Spinal cord (tissue), 10 donors: Measurements from ENCODE around the gene DEFB114. TPM values are rescaled to one million over a fixed set of nuclear protein-coding genes. Genes with fewer than 3 reads are reported as not detected.

Experiments used
- DNase-seq, 6 donors: peaks; one replicate each; pipeline versions ENCODE4 v3.0.0 to v3.0.0-alpha.2; 2013 to 2015; ENCODE audit warnings: low spot score in 6 of 6, low read depth in 4 of 6
- H3K27ac ChIP-seq: one replicate; pipeline ENCODE4 v1.5.1; 2013; ENCODE audit warnings: low read depth, low read length, control low read depth
- H3K27me3 ChIP-seq: one replicate; pipeline ENCODE4 v1.6.1; 2013; ENCODE audit warnings: low read length; ENCODE audit not compliant: control insufficient read depth, insufficient read depth
- H3K36me3 ChIP-seq: one replicate; pipeline ENCODE4 v1.6.1; 2013; ENCODE audit warnings: low read length; ENCODE audit not compliant: control insufficient read depth, insufficient read depth
- H3K4me1 ChIP-seq: one replicate; pipeline ENCODE4 v1.6.1; 2013; ENCODE audit warnings: low read length; ENCODE audit not compliant: control insufficient read depth, insufficient read depth
- H3K4me3 ChIP-seq: one replicate; pipeline ENCODE4 v1.5.1; 2013; ENCODE audit warnings: low read depth, low read length, control low read depth
- H3K9me3 ChIP-seq: one replicate; pipeline ENCODE4 v1.6.1; 2013; ENCODE audit warnings: low read length; ENCODE audit not compliant: control insufficient read depth, insufficient read depth
- WGBS: methylation state at CpG from one replicate; pipeline ENCODE4 v1.1.5; 2013; ENCODE audit warnings: missing lambda C conversion rate; ENCODE audit not compliant: insufficient coverage; 5-methylcytosine and 5-hydroxymethylcytosine counted together
- polyA plus RNA-seq, 2 donors: library from polyadenylated mRNA; unstranded; fragments of 120-200 nt; gene quantifications; one replicate each; pipeline ENCODE4 v1.2.1, GENCODE V29; 2013; ENCODE audit not compliant: insufficient read length in 2 of 2
- total RNA-seq, 2 donors: library from RNA; depleted of rRNA in 1 of 2; stranded (reverse); fragments of 120-200 nt in 1 of 2; fragments of >200 nt in 1 of 2; gene quantifications; one replicate each; pipeline versions ENCODE4 v1.2.3 to v1.2.4, GENCODE V29; 2013 to 2014
- donor health status: healthy.

Gene DEFB114
- total and polyA plus RNA-seq, 4 donors, result not detected

DNA sequence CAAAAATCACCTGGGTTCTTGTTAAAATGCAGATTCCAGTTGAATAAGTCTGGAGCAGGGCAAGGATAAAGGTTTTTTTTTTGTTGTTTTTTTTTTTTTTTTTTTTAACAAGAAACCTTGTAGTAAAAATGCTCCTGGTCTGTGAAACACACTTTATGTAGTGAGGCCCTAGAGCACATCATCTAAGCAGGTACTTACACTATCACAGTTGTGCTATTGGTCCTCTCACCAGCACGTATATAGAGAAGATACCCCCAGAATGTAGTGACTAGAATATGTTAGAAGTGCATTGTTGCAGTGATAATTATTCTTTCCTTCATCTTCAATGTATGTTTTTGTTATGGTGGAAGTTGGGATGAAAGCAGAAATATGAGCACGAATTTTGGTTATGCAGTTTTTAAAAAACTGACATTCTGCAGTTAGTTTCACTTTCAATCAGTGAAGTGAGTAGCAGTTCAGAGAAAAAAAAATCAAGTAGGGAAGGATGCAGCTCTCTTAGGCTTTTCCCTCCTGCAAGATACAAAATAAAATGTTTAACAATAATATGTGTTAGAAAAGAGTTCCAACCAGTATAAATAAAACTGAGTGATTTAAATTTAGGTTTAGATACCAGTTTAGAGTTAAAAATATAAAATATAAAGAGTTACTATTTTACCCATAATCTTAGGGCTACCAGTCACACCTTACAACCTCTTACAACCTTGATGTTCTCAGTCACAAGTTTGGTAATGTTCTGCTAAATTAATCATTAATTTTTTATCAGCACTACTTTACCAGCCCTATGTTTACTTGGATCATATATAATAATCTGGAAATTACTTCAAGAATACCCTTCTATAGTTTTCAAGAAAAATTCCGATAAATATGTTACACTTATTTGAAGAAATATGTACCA is 14.6 kb upstream of the DEFB114 start:
- H3K27me3 ChIP-seq, result no peaks in the 10 kb centered on the region
- H3K4me1 ChIP-seq, result no peaks in the 10 kb centered on the region
- WGBS, result no CpG with 5 or more reads among the region's 3 CpGs
- H3K9me3 ChIP-seq, result no peaks in the 10 kb centered on the region
- no peak overlapping the region for H3K27ac ChIP-seq
- no peaks in the 10 kb centered on the region for H3K36me3 ChIP-seq
- no peak for DNase-seq
- H3K4me3 ChIP-seq, result no peak overlapping the region

GRCh38 chr6:49969605-49970004 is 5.6 kb upstream of the DEFB114 start, which contains the start of gene DEFB113:
TSS of gene DEFB113 (minus strand) at chr6:49969625. CDS start at chr6:49969625, 0 bp downstream.
- no CpG with 5 or more reads among the region's 2 CpGs for WGBS
- H3K9me3 ChIP-seq, result no peaks in the 10 kb centered on the region
- no peaks in the 10 kb centered on the region for H3K4me1 ChIP-seq
- no peak within 1 kb of the TSS for H3K4me3 ChIP-seq
- H3K36me3 ChIP-seq, result no peaks in the 10 kb centered on the region
- DNase-seq, result no peak
- no peak within 1 kb of the TSS for H3K27ac ChIP-seq
- no peaks in the 10 kb centered on the region for H3K27me3 ChIP-seq

DNA sequence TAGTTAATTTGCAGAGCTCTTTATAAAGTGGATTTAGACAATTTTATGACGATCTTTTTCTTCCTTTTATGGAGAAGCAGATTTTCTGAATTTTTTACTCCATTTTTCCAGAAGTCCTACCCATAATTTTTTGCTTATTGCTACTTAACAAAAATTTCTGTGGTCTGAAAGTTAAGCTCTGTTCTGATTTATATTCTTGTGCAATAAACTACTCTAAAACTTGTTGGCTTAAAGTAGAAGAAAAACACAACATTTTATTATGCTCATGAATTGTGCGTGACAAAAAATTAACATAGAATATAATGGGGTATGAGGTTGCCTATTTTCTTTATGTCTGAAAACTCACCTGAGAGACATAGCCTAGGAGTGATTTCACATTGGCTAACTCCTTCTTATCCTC is 2.9 kb upstream of the DEFB114 start:
- Histone ChIP-seq H3K27me3 (no peaks in the 10 kb centered on the region), H3K4me1 (no peaks in the 10 kb centered on the region), H3K9me3 (no peaks in the 10 kb centered on the region), H3K27ac (no peak overlapping the region), H3K36me3 (no peaks in the 10 kb centered on the region), H3K4me3 (no peak overlapping the region)
- WGBS, result no CpG with 5 or more reads among the region's 2 CpGs
- DNase-seq, result no peak

- Histone ChIP-seq H3K36me3 (no peaks in the 10 kb centered on the region), H3K27me3 (no peaks in the 10 kb centered on the region), H3K4me1 (no peaks in the 10 kb centered on the region), H3K9me3 (no peaks in the 10 kb centered on the region), H3K4me3 (no peak overlapping the region), H3K27ac (no peak overlapping the region)
- no CpG with 5 or more reads among the region's 2 CpGs for WGBS
- DNase-seq, result no peak
These were observed 2.4 kb upstream of the DEFB114 start for GRCh38 chr6:49966334-49966733.

DNA sequence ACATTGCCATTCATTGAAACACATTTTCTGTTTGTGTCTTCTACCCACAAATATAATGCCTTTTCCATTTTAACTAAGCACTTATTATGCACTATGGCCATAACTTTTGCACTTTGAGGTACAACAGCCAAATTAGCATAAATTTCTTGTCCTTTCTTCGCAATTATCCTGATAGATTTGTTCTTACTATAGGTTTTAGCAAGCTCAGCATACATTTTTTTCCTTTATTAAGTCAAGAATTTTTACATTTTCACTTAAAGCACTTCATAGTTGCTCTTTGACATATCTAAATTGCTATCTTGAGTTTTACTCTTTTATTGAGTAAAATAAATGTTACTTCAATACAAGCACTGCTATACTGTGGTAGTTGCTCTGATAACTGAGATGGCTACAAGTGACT is 5.8 kb downstream of the DEFB114 start:
- WGBS, result no CpG with 5 or more reads among the region's 1 CpG
- Histone ChIP-seq H3K27me3 (no peaks in the 10 kb centered on the region), H3K27ac (no peak overlapping the region), H3K36me3 (no peaks in the 10 kb centered on the region), H3K4me1 (no peaks in the 10 kb centered on the region), H3K9me3 (no peaks in the 10 kb centered on the region), H3K4me3 (no peak overlapping the region)
- no peak for DNase-seq

- no peaks in the 10 kb centered on the region for H3K4me1 ChIP-seq
- H3K27me3 ChIP-seq, result no peaks in the 10 kb centered on the region
- H3K9me3 ChIP-seq, result no peaks in the 10 kb centered on the region
- H3K4me3 ChIP-seq, result no peak overlapping the region
- no peak overlapping the region for H3K27ac ChIP-seq
- H3K36me3 ChIP-seq, result no peaks in the 10 kb centered on the region
- no peak for DNase-seq
These were observed 8.1 kb downstream of the DEFB114 start for GRCh38 chr6:49955847-49956246.

DNA sequence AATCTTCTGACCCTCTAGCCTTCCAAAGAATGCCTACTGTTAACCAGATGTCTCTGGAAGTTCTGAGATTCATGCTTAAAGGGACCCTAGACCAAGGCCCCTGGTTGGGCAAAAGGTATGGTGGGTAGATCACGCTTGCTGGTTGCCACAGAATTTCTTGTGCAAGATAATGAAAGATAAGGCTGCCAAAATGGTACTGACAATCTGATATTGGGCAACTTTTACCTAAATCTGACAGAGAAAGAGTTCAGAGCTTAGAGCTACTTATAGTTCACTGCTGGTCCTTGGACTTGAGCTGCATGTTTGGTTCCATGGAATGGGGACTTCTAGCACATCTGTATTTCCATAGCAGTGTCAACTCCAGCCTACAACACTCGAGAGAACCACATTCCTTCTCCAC is 12.0 kb downstream of the DEFB114 start:
- no peaks in the 10 kb centered on the region for H3K36me3 ChIP-seq
- WGBS, result 91% methylated on average over 1 of the region's 2 CpGs
- H3K4me1 ChIP-seq, result no peaks in the 10 kb centered on the region
- H3K4me3 ChIP-seq, result no peak overlapping the region
- no peaks in the 10 kb centered on the region for H3K9me3 ChIP-seq
- H3K27ac ChIP-seq, result no peak overlapping the region
- no peak for DNase-seq
- H3K27me3 ChIP-seq, result no peaks in the 10 kb centered on the region

GRCh38 chr6:49950415-49950751 is 13.6 kb downstream of the DEFB114 start:
- DNase-seq, result no peak
- Histone ChIP-seq H3K9me3 (no peaks in the 10 kb centered on the region), H3K4me1 (no peaks in the 10 kb centered on the region), H3K27me3 (no peaks in the 10 kb centered on the region), H3K36me3 (no peaks in the 10 kb centered on the region), H3K4me3 (no peak overlapping the region), H3K27ac (no peak overlapping the region)
- no CpG with 5 or more reads among the region's 2 CpGs for WGBS

- Histone ChIP-seq H3K36me3 (no peaks in the 10 kb centered on the region), H3K4me3 (no peak overlapping the region), H3K27ac (no peak overlapping the region), H3K9me3 (no peaks in the 10 kb centered on the region), H3K27me3 (no peaks in the 10 kb centered on the region), H3K4me1 (no peaks in the 10 kb centered on the region)
- 71% methylated on average over 2 of the region's 4 CpGs for WGBS
- DNase-seq, result no peak
These were observed 14.9 kb downstream of the DEFB114 start for GRCh38 chr6:49949062-49949461.

DNA sequence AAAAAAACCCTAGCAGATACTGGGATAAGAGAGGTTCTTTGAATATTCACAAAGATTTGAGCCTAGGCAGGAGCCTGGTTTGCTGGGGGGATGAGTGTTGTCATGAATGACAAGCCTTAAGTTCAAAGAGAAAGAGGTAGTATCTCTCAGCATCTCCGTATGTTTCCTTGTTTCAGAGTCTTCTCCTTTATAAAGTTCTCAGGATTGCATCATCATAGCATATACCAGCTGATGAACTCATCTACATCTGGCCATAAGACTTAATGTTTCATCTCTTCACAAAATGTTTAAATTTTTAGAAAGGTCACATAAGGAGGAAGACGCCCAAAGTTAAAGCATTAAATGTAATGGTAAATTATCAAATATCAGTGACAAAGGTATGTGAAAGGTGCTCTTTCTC is 17.1 kb downstream of the DEFB114 start:
- Histone ChIP-seq H3K27me3 (no peaks in the 10 kb centered on the region), H3K27ac (no peak overlapping the region), H3K36me3 (no peaks in the 10 kb centered on the region), H3K4me1 (no peaks in the 10 kb centered on the region), H3K4me3 (no peak overlapping the region), H3K9me3 (no peaks in the 10 kb centered on the region)
- no peak for DNase-seq
- no CpG with 5 or more reads among the region's 2 CpGs for WGBS
